WTC11 (cell line): ENCODE measurements around the gene CHRM1. TPM values are rescaled to one million over a fixed set of nuclear protein-coding genes. Genes with fewer than 3 reads are reported as not detected.
A peak's percentile ranks its signal among the peaks of the same experiment; 100 is the strongest.

Experiments used
- ATAC-seq: fragments of 200-7000 bp; cut with Tn5 transposase; 2 replicates; pipeline ENCODE4 v1.10.0; 2021; ENCODE audit warnings: mild to moderate bottlenecking, moderate library complexity
- CTCF ChIA-PET: fragments of 300-600 bp; sonication (Branson Sonifier 250); formaldehyde crosslinking; loops from one replicate; lab custom pipeline; 2021; ENCODE audit warnings: antibody characterized with exemption; lab: Charles Lee
- POLR2A ChIA-PET: fragments of 350-600 bp; sonication (Branson Sonifier 250); formaldehyde crosslinking; loops from one replicate; lab custom pipeline; 2021; ENCODE audit warnings: antibody characterized with exemption; lab: Charles Lee
- DNase-seq: peaks from one replicate; pipeline ENCODE4 v3.0.0; 2021; ENCODE audit warnings: low spot score
- H3K27ac Mint-ChIP-seq: 2 replicates; pipeline ENCODE4 v1.8.0; 2021; ENCODE audit warnings: mixed read lengths
- H3K27me3 Mint-ChIP-seq: 2 replicates; pipeline ENCODE4 v1.8.0; 2021; ENCODE audit warnings: low read depth, mild to moderate bottlenecking, moderate library complexity, mixed read lengths
- H3K36me3 Mint-ChIP-seq: 2 replicates; pipeline ENCODE4 v1.8.0; 2021; ENCODE audit warnings: mixed read lengths
- H3K4me1 Mint-ChIP-seq: 2 replicates; pipeline ENCODE4 v1.8.0; 2022; ENCODE audit warnings: mixed read lengths
- H3K4me3 Mint-ChIP-seq: 2 replicates; pipeline ENCODE4 v1.8.0; 2021; ENCODE audit warnings: mild to moderate bottlenecking, moderate library complexity, mixed read lengths
- H3K9me3 Mint-ChIP-seq: 2 replicates; pipeline ENCODE4 v1.8.0; 2021; ENCODE audit warnings: mixed read lengths
- CBFB ChIP-seq: sonication (generic); formaldehyde crosslinking; IDR thresholded peaks from 2 replicates; pipeline ENCODE4 v1.8.1; 2022; ENCODE audit warnings: mild to moderate bottlenecking, low read depth, missing genetic modification reagents
- ELF4 ChIP-seq: sonication (generic); formaldehyde crosslinking; IDR thresholded peaks from 2 replicates; pipeline ENCODE4 v1.8.1; 2022; ENCODE audit warnings: low read depth, mild to moderate bottlenecking, moderate library complexity, missing genetic modification reagents
- EMX1 ChIP-seq: fragments of 250-450 bp; sonication (Bioruptor Pico); IDR thresholded peaks from 2 replicates; pipeline ENCODE4 v1.8.0; 2021; ENCODE audit warnings: mild to moderate bottlenecking
- FOXK1 ChIP-seq: sonication (generic); formaldehyde crosslinking; IDR thresholded peaks from 2 replicates; pipeline ENCODE4 v1.8.0; 2022; ENCODE audit warnings: mild to moderate bottlenecking, moderate library complexity, missing genetic modification reagents
- GRHL2 ChIP-seq: fragments of 250-450 bp; sonication (Bioruptor Pico); IDR thresholded peaks from 2 replicates; pipeline ENCODE4 v1.8.0; 2022; ENCODE audit warnings: mild to moderate bottlenecking, moderate library complexity; ENCODE audit not compliant: insufficient replicate concordance, severe bottlenecking
- IRF2 ChIP-seq: sonication (generic); formaldehyde crosslinking; IDR thresholded peaks from 2 replicates; pipeline ENCODE4 v1.8.0; 2022; ENCODE audit warnings: low read depth, missing genetic modification reagents, borderline replicate concordance
- JUN ChIP-seq: sonication (generic); formaldehyde crosslinking; IDR thresholded peaks from 2 replicates; pipeline ENCODE4 v1.8.0; 2023; ENCODE audit warnings: mild to moderate bottlenecking, missing genetic modification reagents
- NR2C2 ChIP-seq: sonication (generic); formaldehyde crosslinking; IDR thresholded peaks from 2 replicates; pipeline ENCODE4 v1.8.0; 2022; ENCODE audit warnings: mild to moderate bottlenecking, missing genetic modification reagents
- RELA ChIP-seq: sonication (generic); formaldehyde crosslinking; IDR thresholded peaks from 2 replicates; pipeline ENCODE4 v1.8.1; 2022; ENCODE audit warnings: missing genetic modification reagents, mild to moderate bottlenecking, borderline replicate concordance
- RORB ChIP-seq: fragments of 250-450 bp; sonication (Bioruptor Pico); IDR thresholded peaks from 2 replicates; pipeline ENCODE4 v1.9.0; 2021; ENCODE audit warnings: mild to moderate bottlenecking
- SMAD3 ChIP-seq: sonication (generic); formaldehyde crosslinking; IDR thresholded peaks from 2 replicates; pipeline ENCODE4 v1.8.0; 2022; ENCODE audit warnings: missing genetic modification reagents, mild to moderate bottlenecking, borderline replicate concordance
- SMAD4 ChIP-seq: sonication (generic); formaldehyde crosslinking; IDR thresholded peaks from 2 replicates; pipeline ENCODE4 v1.8.0; 2022; ENCODE audit warnings: mild to moderate bottlenecking, missing genetic modification reagents
- SOX15 ChIP-seq: fragments of 250-450 bp; sonication (Bioruptor Pico); IDR thresholded peaks from 2 replicates; pipeline ENCODE4 v1.9.0; 2021; ENCODE audit warnings: mild to moderate bottlenecking
- TCF7 ChIP-seq: sonication (generic); formaldehyde crosslinking; IDR thresholded peaks from 2 replicates; pipeline ENCODE4 v1.8.0; 2022; ENCODE audit warnings: mild to moderate bottlenecking, low read depth, missing genetic modification reagents, moderate library complexity
- ZNF263 ChIP-seq: sonication (generic); formaldehyde crosslinking; IDR thresholded peaks from 2 replicates; pipeline ENCODE4 v1.8.1; 2022; ENCODE audit warnings: low read depth, mild to moderate bottlenecking, moderate library complexity, missing genetic modification reagents
- total RNA-seq: library from RNA; stranded (reverse); gene quantifications from 3 replicates; pipeline ENCODE4 v1.2.3, GENCODE V29; 2021
- TF ChIP-seq, protein P1 (sequence below): fragments of 200-600 bp; IDR thresholded peaks from 2 replicates; pipeline ENCODE4 v1.8.0; 2022; ENCODE audit warnings: antibody characterized with exemption
- TF ChIP-seq, protein P2 (sequence below): sonication (generic); formaldehyde crosslinking; IDR thresholded peaks from 2 replicates; pipeline ENCODE4 v1.8.1; 2023; ENCODE audit warnings: mild to moderate bottlenecking, missing genetic modification reagents, moderate library complexity
- TF ChIP-seq, protein P3 (sequence below): sonication (generic); formaldehyde crosslinking; IDR thresholded peaks from 2 replicates; pipeline ENCODE4 v1.8.1; 2022; ENCODE audit warnings: low read depth, missing genetic modification reagents, borderline replicate concordance
- TF ChIP-seq, protein P4 (sequence below): sonication (generic); formaldehyde crosslinking; IDR thresholded peaks from 2 replicates; pipeline ENCODE4 v1.8.1; 2023; ENCODE audit warnings: mild to moderate bottlenecking, missing genetic modification reagents, moderate library complexity
- TF ChIP-seq, protein P5 (sequence below): sonication (generic); formaldehyde crosslinking; IDR thresholded peaks from 2 replicates; pipeline ENCODE4 v1.8.0; 2022; ENCODE audit warnings: mild to moderate bottlenecking, missing genetic modification reagents
- TF ChIP-seq, protein P6 (sequence below): sonication (generic); formaldehyde crosslinking; IDR thresholded peaks from 2 replicates; pipeline ENCODE4 v1.8.1; 2023; ENCODE audit warnings: mild to moderate bottlenecking, missing genetic modification reagents, borderline replicate concordance
- TF ChIP-seq, protein P7 (sequence below): sonication (generic); formaldehyde crosslinking; IDR thresholded peaks from 2 replicates; pipeline ENCODE4 v1.8.0; 2022; ENCODE audit warnings: missing genetic modification reagents

Gene CHRM1
- total RNA-seq, 1 experiment from 2014 or later: not detected

DNA sequence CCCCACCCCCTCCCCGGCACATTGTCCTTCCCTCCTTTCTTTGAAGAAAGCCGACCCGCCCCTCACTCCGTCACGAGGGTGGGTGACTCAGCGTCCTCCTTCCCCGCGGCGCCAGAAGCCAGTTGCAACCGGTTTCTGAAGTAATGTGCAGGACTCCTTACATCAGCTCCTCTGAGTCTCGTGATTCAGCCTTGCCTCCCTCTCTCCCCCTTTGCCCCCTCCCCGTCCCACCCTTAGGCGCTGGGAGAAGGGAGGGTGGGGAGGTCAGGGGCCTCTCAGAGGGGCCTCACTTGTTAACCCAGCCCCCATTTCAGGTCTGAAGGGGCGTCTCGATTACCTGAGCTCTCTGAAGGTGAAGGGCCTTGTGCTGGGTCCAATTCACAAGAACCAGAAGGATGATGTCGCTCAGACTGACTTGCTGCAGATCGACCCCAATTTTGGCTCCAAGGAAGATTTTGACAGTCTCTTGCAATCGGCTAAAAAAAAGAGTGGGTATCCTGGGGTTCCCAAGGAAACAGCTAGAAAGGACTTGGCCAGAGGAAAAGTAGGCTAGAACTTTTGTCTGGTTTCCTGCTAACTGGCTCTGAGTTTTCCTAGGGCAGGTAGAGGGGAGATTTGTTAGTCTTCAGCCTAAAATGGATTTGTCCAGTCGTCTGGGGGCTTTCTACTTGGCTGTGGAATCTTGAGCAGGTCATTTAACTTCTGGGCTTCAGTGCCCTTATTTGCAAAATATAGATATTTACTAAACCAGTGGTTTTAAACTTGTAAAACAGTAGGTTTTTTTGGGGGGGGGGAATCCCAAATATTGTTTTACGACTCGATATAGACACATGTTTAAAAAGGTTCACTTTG lies 39.4 kb downstream of the CHRM1 start:
- CTCF ChIA-PET: interaction anchor here (0.8 to 1.7 kb wide), 13 partner anchors 8 to 212 kb away, joined by 3 to 14 read pairs (median 4); partner anchors contain the start of genes HNRNPUL2, NXF1 and TMEM179B
- Mint-ChIP-seq H3K4me3 (peak overlapping the region; percentile 99), H3K27ac (peak overlapping the region; percentile 100), H3K4me1 (peaks cover 49% of the 10 kb centered on the region), H3K9me3 (no peaks in the 10 kb centered on the region), H3K36me3 (peaks cover 69% of the 10 kb centered on the region), H3K27me3 (peaks cover 3% of the 10 kb centered on the region; the same call in 1 of the 2 replicates)
- no peak for ATAC-seq
- POLR2A ChIA-PET: interaction anchor here (0.5 to 3.8 kb wide), 18 partner anchors 8 to 229 kb away, joined by 3 to 44 read pairs (median 4); partner anchors contain the start of genes HNRNPUL2, STX5, TEX54 and TMEM179B
- DNase-seq: peak; percentile 95
- TF ChIP-seq IRF2 (CRISPR knock-in tag) (no peak), RELA (CRISPR knock-in tag) (no peak), JUN (no peak), EMX1 (CRISPR knock-in tag) (no peak), FOXK1 (CRISPR knock-in tag) (no peak), SMAD3 (no peak), SOX15 (CRISPR knock-in tag) (no peak), RORB (CRISPR knock-in tag) (no peak), TCF7 (no peak), ZNF263 (CRISPR knock-in tag) (no peak), GRHL2 (CRISPR knock-in tag) (no peak), CBFB (CRISPR knock-in tag) (no peak), SMAD4 (CRISPR knock-in tag) (no peak), ELF4 (CRISPR knock-in tag) (no peak), NR2C2 (CRISPR knock-in tag) (no peak)
- TF ChIP-seq, protein P1, sequence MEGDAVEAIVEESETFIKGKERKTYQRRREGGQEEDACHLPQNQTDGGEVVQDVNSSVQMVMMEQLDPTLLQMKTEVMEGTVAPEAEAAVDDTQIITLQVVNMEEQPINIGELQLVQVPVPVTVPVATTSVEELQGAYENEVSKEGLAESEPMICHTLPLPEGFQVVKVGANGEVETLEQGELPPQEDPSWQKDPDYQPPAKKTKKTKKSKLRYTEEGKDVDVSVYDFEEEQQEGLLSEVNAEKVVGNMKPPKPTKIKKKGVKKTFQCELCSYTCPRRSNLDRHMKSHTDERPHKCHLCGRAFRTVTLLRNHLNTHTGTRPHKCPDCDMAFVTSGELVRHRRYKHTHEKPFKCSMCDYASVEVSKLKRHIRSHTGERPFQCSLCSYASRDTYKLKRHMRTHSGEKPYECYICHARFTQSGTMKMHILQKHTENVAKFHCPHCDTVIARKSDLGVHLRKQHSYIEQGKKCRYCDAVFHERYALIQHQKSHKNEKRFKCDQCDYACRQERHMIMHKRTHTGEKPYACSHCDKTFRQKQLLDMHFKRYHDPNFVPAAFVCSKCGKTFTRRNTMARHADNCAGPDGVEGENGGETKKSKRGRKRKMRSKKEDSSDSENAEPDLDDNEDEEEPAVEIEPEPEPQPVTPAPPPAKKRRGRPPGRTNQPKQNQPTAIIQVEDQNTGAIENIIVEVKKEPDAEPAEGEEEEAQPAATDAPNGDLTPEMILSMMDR: no peak
- TF ChIP-seq, protein P2, sequence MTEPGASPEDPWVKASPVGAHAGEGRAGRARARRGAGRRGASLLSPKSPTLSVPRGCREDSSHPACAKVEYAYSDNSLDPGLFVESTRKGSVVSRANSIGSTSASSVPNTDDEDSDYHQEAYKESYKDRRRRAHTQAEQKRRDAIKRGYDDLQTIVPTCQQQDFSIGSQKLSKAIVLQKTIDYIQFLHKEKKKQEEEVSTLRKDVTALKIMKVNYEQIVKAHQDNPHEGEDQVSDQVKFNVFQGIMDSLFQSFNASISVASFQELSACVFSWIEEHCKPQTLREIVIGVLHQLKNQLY (CRISPR knock-in tag): no peak
- TF ChIP-seq, protein P3, sequence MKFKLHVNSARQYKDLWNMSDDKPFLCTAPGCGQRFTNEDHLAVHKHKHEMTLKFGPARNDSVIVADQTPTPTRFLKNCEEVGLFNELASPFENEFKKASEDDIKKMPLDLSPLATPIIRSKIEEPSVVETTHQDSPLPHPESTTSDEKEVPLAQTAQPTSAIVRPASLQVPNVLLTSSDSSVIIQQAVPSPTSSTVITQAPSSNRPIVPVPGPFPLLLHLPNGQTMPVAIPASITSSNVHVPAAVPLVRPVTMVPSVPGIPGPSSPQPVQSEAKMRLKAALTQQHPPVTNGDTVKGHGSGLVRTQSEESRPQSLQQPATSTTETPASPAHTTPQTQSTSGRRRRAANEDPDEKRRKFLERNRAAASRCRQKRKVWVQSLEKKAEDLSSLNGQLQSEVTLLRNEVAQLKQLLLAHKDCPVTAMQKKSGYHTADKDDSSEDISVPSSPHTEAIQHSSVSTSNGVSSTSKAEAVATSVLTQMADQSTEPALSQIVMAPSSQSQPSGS: no peak
- TF ChIP-seq, protein P4, sequence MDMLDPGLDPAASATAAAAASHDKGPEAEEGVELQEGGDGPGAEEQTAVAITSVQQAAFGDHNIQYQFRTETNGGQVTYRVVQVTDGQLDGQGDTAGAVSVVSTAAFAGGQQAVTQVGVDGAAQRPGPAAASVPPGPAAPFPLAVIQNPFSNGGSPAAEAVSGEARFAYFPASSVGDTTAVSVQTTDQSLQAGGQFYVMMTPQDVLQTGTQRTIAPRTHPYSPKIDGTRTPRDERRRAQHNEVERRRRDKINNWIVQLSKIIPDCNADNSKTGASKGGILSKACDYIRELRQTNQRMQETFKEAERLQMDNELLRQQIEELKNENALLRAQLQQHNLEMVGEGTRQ (CRISPR knock-in tag): peak; percentile 66; the same call in 1 of the 2 replicates
- TF ChIP-seq, protein P5, sequence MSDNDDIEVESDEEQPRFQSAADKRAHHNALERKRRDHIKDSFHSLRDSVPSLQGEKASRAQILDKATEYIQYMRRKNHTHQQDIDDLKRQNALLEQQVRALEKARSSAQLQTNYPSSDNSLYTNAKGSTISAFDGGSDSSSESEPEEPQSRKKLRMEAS (CRISPR knock-in tag): peak; percentile 37; the same call in 1 of the 2 replicates
- TF ChIP-seq, protein P6, sequence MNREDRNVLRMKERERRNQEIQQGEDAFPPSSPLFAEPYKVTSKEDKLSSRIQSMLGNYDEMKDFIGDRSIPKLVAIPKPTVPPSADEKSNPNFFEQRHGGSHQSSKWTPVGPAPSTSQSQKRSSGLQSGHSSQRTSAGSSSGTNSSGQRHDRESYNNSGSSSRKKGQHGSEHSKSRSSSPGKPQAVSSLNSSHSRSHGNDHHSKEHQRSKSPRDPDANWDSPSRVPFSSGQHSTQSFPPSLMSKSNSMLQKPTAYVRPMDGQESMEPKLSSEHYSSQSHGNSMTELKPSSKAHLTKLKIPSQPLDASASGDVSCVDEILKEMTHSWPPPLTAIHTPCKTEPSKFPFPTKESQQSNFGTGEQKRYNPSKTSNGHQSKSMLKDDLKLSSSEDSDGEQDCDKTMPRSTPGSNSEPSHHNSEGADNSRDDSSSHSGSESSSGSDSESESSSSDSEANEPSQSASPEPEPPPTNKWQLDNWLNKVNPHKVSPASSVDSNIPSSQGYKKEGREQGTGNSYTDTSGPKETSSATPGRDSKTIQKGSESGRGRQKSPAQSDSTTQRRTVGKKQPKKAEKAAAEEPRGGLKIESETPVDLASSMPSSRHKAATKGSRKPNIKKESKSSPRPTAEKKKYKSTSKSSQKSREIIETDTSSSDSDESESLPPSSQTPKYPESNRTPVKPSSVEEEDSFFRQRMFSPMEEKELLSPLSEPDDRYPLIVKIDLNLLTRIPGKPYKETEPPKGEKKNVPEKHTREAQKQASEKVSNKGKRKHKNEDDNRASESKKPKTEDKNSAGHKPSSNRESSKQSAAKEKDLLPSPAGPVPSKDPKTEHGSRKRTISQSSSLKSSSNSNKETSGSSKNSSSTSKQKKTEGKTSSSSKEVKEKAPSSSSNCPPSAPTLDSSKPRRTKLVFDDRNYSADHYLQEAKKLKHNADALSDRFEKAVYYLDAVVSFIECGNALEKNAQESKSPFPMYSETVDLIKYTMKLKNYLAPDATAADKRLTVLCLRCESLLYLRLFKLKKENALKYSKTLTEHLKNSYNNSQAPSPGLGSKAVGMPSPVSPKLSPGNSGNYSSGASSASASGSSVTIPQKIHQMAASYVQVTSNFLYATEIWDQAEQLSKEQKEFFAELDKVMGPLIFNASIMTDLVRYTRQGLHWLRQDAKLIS (CRISPR knock-in tag): no peak
- TF ChIP-seq, protein P7, sequence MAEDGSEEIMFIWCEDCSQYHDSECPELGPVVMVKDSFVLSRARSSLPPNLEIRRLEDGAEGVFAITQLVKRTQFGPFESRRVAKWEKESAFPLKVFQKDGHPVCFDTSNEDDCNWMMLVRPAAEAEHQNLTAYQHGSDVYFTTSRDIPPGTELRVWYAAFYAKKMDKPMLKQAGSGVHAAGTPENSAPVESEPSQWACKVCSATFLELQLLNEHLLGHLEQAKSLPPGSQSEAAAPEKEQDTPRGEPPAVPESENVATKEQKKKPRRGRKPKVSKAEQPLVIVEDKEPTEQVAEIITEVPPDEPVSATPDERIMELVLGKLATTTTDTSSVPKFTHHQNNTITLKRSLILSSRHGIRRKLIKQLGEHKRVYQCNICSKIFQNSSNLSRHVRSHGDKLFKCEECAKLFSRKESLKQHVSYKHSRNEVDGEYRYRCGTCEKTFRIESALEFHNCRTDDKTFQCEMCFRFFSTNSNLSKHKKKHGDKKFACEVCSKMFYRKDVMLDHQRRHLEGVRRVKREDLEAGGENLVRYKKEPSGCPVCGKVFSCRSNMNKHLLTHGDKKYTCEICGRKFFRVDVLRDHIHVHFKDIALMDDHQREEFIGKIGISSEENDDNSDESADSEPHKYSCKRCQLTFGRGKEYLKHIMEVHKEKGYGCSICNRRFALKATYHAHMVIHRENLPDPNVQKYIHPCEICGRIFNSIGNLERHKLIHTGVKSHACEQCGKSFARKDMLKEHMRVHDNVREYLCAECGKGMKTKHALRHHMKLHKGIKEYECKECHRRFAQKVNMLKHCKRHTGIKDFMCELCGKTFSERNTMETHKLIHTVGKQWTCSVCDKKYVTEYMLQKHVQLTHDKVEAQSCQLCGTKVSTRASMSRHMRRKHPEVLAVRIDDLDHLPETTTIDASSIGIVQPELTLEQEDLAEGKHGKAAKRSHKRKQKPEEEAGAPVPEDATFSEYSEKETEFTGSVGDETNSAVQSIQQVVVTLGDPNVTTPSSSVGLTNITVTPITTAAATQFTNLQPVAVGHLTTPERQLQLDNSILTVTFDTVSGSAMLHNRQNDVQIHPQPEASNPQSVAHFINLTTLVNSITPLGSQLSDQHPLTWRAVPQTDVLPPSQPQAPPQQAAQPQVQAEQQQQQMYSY (CRISPR knock-in tag): no peak
